Left cardiac atrium (tissue), 4 donors: ENCODE results near the gene C1orf198. TPM values are rescaled to one million over a fixed set of nuclear protein-coding genes. Genes with fewer than 3 reads are reported as not detected.

Experiments used
- ATAC-seq, 2 donors: fragments of 200-7000 bp; cut with Tn5 transposase; one replicate each; pipeline ENCODE4 v1.9.1; 2020; ENCODE audit warnings: mild to moderate bottlenecking in 2 of 2, moderate library complexity in 2 of 2
- DNase-seq: peaks from one replicate; pipeline ENCODE4 v3.0.0-alpha.2; 2020
- intact Hi-C, 2 donors: fragments of 100-400 bp; cut with DNase I; formaldehyde crosslinking; loops; one replicate each; pipeline versions ENCODE4 v1.14.1 to v1.15.1; 2022 to 2023
- total RNA-seq, 2 donors: library from RNA; stranded (reverse); fragmentation: NEBNext Ultra II Directional; extraction: Animal tissue kit (Norgen Biotek cat#: 25700); gene quantifications; one replicate each; pipeline ENCODE4 v1.2.1, GENCODE V29; 2021
- donor health status: DM: no; HTN: yes; CAD: no.
- donor health status: DM: no; HTN: yes; CAD: no; lungs with severe emphysema.
- donor health status: DM: yes; HTN: yes; CAD: no.
- donor health status: Dilated cardiomyopathy.

Gene C1orf198
- total RNA-seq, 2 donors from 2014 or later: 51.8 to 54.8 TPM

DNA sequence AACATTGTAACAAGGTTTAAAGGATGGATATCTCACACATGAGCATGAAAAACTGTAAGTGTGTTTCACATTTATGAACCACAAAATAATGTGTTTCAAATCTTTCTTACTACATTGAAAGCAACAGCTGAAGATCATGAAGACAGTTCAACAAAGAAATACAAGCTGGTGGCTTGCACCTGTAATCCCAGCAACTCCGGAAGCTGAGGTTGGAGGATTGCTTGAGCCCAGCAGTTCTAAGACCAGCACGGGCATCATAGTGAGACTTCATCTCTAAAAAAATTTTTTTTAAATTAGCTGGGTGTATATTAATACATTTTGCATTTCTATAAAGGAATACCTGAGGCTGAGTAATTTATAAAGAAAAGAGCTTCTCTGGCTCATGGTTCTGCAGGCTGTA lies 27.1 kb upstream of the C1orf198 start:
- no peak for ATAC-seq
- DNase-seq: no peak
- intact Hi-C loops: no loop called here

DNA sequence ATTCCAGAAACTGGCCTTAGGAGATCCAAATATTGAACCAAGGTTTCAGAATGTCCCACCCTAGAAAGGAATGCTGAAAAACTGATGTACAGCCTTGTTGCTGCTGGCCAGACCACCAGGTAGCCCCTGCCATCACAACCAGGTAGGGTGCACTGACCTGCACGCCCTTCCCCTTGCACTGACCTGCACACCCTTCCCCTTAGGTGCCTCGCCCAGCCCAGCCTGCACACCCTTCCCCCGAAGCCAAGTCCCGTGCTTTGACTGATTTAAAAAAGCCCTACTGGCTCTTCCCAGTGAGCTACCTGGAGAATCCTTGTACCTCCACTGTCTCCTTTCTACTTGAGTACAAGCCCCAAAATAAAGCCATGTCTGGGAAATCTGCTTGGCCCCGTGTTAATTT lies 26.3 kb upstream of the C1orf198 start:
- intact Hi-C loops: no loop called here
- ATAC-seq (no peak), DNase-seq (no peak)

- no peak for ATAC-seq
- intact Hi-C loops: no loop called here
- no peak for DNase-seq
Observed at GRCh38 chr1:230894032-230894431, 25.7 kb upstream of the C1orf198 start.

- no peak for DNase-seq
- no peak for ATAC-seq
- intact Hi-C loops: no loop called here
Observed at GRCh38 chr1:230892018-230892491, 23.7 kb upstream of the C1orf198 start.

- ATAC-seq: no peak
- intact Hi-C loops: no loop called here
- no peak for DNase-seq
Observed at GRCh38 chr1:230891413-230891812, 23.1 kb upstream of the C1orf198 start.

- DNase-seq (no peak), ATAC-seq (no peak)
- intact Hi-C loops: no loop called here
Observed at GRCh38 chr1:230884646-230885045, 16.3 kb upstream of the C1orf198 start.

DNA sequence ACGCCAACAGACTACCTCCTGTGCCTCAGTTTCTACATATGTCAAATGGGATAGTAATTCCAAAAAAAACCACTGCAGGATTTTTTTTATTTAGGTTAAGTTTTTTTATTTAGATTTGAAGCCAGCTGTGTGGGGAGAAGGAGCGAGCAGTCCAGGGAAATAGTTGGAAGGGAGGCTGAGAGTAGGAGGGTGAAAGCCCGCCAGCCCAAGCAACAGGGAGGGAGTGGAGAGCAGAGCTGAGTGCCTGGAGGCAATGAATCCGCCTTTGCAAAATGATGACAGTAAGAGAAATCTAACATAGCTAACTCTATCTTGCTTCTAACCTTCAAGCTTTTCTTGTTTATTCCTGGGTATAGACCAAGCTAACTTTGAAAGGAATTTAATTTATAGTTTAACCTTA lies 15.6 kb upstream of the C1orf198 start:
- intact Hi-C loops: no loop called here

GRCh38 chr1:230879778-230880177 lies 11.5 kb upstream of the C1orf198 start:
- ATAC-seq: no peak
- no peak for DNase-seq
- intact Hi-C loops: loop anchor here in 1 of 2 donors (10.0 kb wide), 1 partner anchor 75 kb away; no protein-coding TSS in a partner anchor

More for the DNA sequence above, 15.6 kb upstream of the C1orf198 start:
- DNase-seq (no peak), ATAC-seq (peak; percentile 53 to 83)

DNA sequence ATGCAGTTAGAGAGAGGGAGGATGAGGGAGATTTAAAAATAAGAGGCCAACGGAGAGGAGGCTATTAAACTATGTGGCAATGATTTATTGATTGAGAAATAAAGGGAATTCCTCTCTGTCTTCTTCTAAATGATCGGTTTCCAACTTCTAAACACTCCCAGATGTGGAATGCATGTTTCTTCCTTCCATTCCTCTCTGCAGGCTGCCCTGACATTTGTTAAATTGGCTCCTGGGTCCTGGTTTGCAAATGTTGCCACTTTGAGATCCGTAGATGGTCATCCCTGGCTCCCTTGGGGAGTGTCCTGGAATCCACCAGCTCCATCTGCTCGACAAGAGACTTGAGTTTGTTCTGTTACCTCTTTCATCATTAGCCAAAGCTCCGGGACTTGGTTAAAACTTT lies 10.3 kb upstream of the C1orf198 start:
- intact Hi-C loops: loop anchor here in 1 of 2 donors (10.0 kb wide), 1 partner anchor 74 kb away; no protein-coding TSS in a partner anchor
- DNase-seq: no peak

DNA sequence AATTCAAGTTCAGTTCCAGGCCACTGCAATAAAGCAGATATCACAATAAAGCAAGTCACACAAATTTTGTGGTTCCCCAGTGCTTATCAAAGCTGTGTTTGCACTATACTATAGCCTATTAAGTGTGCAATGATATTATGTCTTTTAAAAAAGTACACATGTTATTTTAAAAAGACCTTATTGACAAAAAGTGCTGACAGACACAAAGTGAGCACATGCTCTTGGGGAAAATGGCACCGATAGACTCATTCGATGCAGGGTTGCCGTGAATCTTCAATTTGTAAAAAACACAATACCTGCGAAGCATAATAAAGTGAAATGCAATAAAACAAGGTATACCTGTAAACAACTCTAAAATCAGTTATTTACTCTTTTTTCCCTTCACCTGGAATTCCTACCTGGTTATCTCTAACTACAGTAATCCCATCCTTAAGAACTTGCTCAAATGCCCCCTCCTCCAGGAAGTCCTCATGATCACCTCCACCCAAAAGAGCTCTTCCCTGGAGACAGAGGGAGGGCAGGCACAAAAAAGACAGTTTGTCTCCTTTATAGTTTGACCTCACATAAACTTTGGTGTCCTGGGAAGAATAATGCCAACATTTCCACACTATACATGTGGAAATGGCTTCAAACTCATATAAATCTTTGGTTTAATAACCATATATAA lies 9.7 kb upstream of the C1orf198 start:
- intact Hi-C loops: loop anchor here in 1 of 2 donors (10.0 kb wide), 1 partner anchor 73 kb away; no protein-coding TSS in a partner anchor
- ATAC-seq (no peak), DNase-seq (no peak)

More for the DNA sequence above, 10.3 kb upstream of the C1orf198 start:
- peak in 1 of 2 donors; percentile 16 for ATAC-seq

- DNase-seq: no peak
- intact Hi-C loops: loop anchor here in 1 of 2 donors (10.0 kb wide), 1 partner anchor 73 kb away; no protein-coding TSS in a partner anchor
- ATAC-seq: peak; percentile 13 to 69
Observed at GRCh38 chr1:230877146-230877923, 9.0 kb upstream of the C1orf198 start.

GRCh38 chr1:230876660-230877059 lies 8.3 kb upstream of the C1orf198 start:
- peak; percentile 38 to 63 for ATAC-seq
- intact Hi-C loops: loop anchor here in 1 of 2 donors (10.0 kb wide), 1 partner anchor 72 kb away; no protein-coding TSS in a partner anchor
- DNase-seq: no peak

DNA sequence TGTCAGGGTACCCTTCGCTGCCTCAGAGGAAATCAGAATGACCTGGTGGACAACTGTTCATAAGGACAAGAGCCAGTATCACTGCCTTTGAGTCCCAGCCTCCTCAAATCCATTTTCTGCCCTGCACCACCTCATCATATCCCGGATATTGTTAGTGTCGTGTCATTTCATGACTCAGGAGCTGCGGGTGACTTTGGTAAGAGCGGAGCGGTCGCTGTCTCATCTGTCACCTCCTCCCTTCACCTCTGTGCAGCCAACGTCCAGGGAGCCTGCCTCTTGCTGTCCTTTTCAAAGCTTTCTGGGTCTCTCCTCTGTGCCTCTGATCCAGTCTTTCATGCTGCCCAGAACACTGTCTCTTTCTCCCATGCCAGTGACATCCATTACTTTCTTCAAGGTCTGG lies 7.0 kb upstream of the C1orf198 start:
- intact Hi-C loops: loop anchor here in 1 of 2 donors (10.0 kb wide), 1 partner anchor 71 kb away; no protein-coding TSS in a partner anchor
- peak in 1 of 2 donors; percentile 56 for ATAC-seq
- DNase-seq: no peak

GRCh38 chr1:230870916-230871315 lies 2.6 kb upstream of the C1orf198 start:
- intact Hi-C loops: loop anchor here in 1 of 2 donors (10.0 kb wide), 1 partner anchor 66 kb away; no protein-coding TSS in a partner anchor
- no peak for DNase-seq

GRCh38 chr1:230869500-230869899 lies 1.2 kb upstream of the C1orf198 start:
- intact Hi-C loops: loop anchor here in 1 of 2 donors (5.0 kb wide), 1 partner anchor 72 kb away; no protein-coding TSS in a partner anchor
- ATAC-seq (no peak), DNase-seq (no peak)

More at GRCh38 chr1:230870916-230871315, 2.6 kb upstream of the C1orf198 start:
- ATAC-seq: no peak

DNA sequence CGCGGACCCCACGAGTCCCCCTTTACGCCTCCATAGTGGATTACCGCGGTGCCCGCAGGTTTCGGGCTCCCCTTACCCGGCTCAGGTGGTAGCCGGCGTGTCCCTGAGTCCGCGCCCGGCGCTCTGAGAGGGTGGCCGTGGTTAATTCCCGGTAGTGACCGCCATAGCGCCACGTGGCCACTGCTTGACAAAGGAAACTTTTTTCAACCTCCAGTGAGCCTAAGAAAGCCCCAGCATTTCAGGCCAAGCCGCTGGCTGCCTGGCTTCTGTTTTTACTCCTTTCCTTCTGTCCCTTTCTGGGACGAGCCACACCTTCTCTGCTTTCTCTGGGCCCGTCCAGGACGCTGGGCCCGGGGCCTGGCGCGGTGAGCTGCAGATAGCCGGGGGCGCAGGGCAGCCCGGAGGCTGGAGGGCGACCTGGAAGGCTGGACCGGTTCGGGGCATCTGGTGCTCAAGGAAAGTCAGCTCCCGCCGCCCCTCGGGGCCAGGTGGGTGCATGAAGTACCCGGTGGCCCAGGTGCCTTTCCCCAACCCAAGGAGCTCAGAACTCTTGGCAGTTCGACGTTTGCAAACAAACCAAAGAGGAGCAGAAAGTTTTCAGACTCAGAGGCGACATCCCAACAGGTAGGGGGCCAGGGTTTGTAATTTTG lies 540 bp upstream of the C1orf198 start:
- DNase-seq (peak; percentile 71), ATAC-seq (peak; percentile 56 to 60)
- intact Hi-C loops: loop anchor here in 1 of 2 donors (5.0 kb wide), 1 partner anchor 72 kb away; no protein-coding TSS in a partner anchor

- ATAC-seq: peak in 1 of 2 donors; percentile 5
- intact Hi-C loops: loop anchor here in 1 of 2 donors (2.0 to 5.0 kb wide), 2 partner anchors 19 to 70 kb away; no protein-coding TSS in a partner anchor
- DNase-seq: no peak
Observed at GRCh38 chr1:230867101-230867902, 1.0 kb downstream of the C1orf198 start.
